Loucy (cell line): ENCODE results near the gene ACAN.

Experiments
- CTCF ChIP-seq: fragments of 200-600 bp; sonication (generic); conservative IDR thresholded peaks from 2 replicates; pipeline ENCODE4 v1.5.1; 2014; ENCODE audit warnings: mild to moderate bottlenecking, antibody characterized with exemption, low read length
- EZH2phosphoT487 ChIP-seq: fragments of 200-600 bp; IDR thresholded peaks from 2 replicates; pipeline ENCODE4 v1.6.1; 2018; ENCODE audit warnings: antibody characterized with exemption, mild to moderate bottlenecking, moderate library complexity, borderline replicate concordance

DNA sequence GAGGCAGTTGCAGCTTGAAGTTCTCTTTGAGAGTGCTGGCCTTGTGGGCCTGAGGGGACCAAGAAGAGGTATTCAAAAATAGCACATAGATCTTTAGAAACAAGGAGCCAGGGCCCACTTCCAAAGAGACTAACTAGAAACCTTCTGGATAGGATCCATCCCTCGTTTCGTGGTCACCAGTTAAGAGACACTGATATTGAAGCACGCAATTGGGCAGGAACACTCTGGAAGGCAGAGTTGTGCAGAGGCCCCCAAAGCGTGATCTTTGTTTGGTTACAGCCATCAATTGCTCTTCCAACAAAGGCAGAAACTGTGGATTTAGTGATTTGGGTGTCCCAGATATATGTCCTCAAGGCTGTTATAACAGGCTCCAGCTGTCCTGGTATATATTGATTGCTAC is 46.7 kb upstream of the ACAN start:
- no peak for TF ChIP-seq CTCF
- TF ChIP-seq EZH2phosphoT487: no peak
